HFFc6 (cell line): ENCODE results near the gene TLDC2. TPM values are rescaled to one million over a fixed set of nuclear protein-coding genes. Genes with fewer than 3 reads are reported as not detected.
"Not testable (repeated sequence)": the region's sequence is repeated elsewhere in the genome, so short reads cannot be mapped to it uniquely, and the experiment has no call there.

ENCODE experiments used
- DNase-seq: peaks from one replicate; pipeline ENCODE4 v3.0.0-alpha.2; 2018
- H3K27ac Mint-ChIP-seq: 2 replicates; pipeline ENCODE4 v1.8.0; 2020; ENCODE audit warnings: mild to moderate bottlenecking, mixed read lengths
- H3K27me3 Mint-ChIP-seq: 2 replicates; pipeline ENCODE4 v1.8.0; 2021; ENCODE audit warnings: mild to moderate bottlenecking, moderate library complexity, mixed read lengths; ENCODE audit not compliant: insufficient read depth
- H3K36me3 Mint-ChIP-seq: 2 replicates; pipeline ENCODE4 v1.8.0; 2021; ENCODE audit warnings: low read depth, mixed read lengths
- H3K4me1 Mint-ChIP-seq: 2 replicates; pipeline ENCODE4 v1.8.0; 2020; ENCODE audit warnings: low read depth, mixed read lengths
- H3K4me3 Mint-ChIP-seq: 2 replicates; pipeline ENCODE4 v1.8.0; 2020; ENCODE audit warnings: mild to moderate bottlenecking, moderate library complexity, mixed read lengths
- H3K9me3 Mint-ChIP-seq: 2 replicates; pipeline ENCODE4 v1.8.0; 2020; ENCODE audit warnings: mild to moderate bottlenecking, mixed read lengths
- CTCF ChIP-seq: fragments of 200-600 bp; sonication (generic); IDR thresholded peaks from 2 replicates; pipeline ENCODE4 v1.5.0; 2021; ENCODE audit warnings: antibody characterized with exemption, mild to moderate bottlenecking
- total RNA-seq, 6 experiments: library from RNA; stranded (reverse); fragmentation: NEBNext Ultra II Directional; extraction: Animal tissue kit (Norgen Biotek cat#: 25700); gene quantifications; 2 replicates in 1 of 6; 3 replicates in 5 of 6; pipeline ENCODE4 v1.2.3, GENCODE V29; 2021

Gene TLDC2
- total RNA-seq, 6 experiments from 2014 or later: 0.17 to 0.55 (median 0.39) TPM

- Mint-ChIP-seq H3K4me1 (peaks cover 67% of the 10 kb centered on the region), H3K27me3 (peaks cover 3% of the 10 kb centered on the region), H3K27ac (peak overlapping the region; percentile 80), H3K9me3 (no peaks in the 10 kb centered on the region), H3K4me3 (peak overlapping the region; percentile 56; the same call in 1 of the 2 replicates), H3K36me3 (peaks cover 6% of the 10 kb centered on the region; the same call in 1 of the 2 replicates)
- TF ChIP-seq CTCF: no peak
- no peak for DNase-seq
These were observed 43.1 kb upstream of the TLDC2 start for GRCh38 chr20:36832791-36833190.

- Mint-ChIP-seq H3K36me3 (no peaks in the 10 kb centered on the region; the same call in 1 of the 2 replicates), H3K27me3 (peaks cover 3% of the 10 kb centered on the region), H3K4me1 (peaks cover 66% of the 10 kb centered on the region), H3K9me3 (no peaks in the 10 kb centered on the region), H3K27ac (peak overlapping the region; percentile 80), H3K4me3 (peak overlapping the region; percentile 20; the same call in 1 of the 2 replicates)
- peak; percentile 39 for DNase-seq
- no peak for TF ChIP-seq CTCF
These were observed 42.5 kb upstream of the TLDC2 start for GRCh38 chr20:36833275-36834020.

- no peaks in the 10 kb centered on the region; the same call in 1 of the 2 replicates for H3K36me3 Mint-ChIP-seq
- no peak for TF ChIP-seq CTCF
- peaks cover 66% of the 10 kb centered on the region for H3K4me1 Mint-ChIP-seq
- H3K27ac Mint-ChIP-seq: peak overlapping the region; percentile 80
- peaks cover 3% of the 10 kb centered on the region for H3K27me3 Mint-ChIP-seq
- no peak for DNase-seq
- no peak overlapping the region; the same call in 1 of the 2 replicates for H3K4me3 Mint-ChIP-seq
- H3K9me3 Mint-ChIP-seq: no peaks in the 10 kb centered on the region
These were observed 40.9 kb upstream of the TLDC2 start for GRCh38 chr20:36835025-36835424.

GRCh38 chr20:36835453-36836198 is 40.3 kb upstream of the TLDC2 start:
- TF ChIP-seq CTCF: no peak
- H3K27ac Mint-ChIP-seq: peak overlapping the region; percentile 80
- peaks cover 3% of the 10 kb centered on the region for H3K27me3 Mint-ChIP-seq
- H3K4me3 Mint-ChIP-seq: peak overlapping the region; percentile 76
- H3K9me3 Mint-ChIP-seq: no peaks in the 10 kb centered on the region
- peak; percentile 92 for DNase-seq
- H3K36me3 Mint-ChIP-seq: no peaks in the 10 kb centered on the region; the same call in 1 of the 2 replicates
- peaks cover 60% of the 10 kb centered on the region for H3K4me1 Mint-ChIP-seq

- Mint-ChIP-seq H3K9me3 (no peaks in the 10 kb centered on the region), H3K4me1 (peaks cover 56% of the 10 kb centered on the region), H3K27me3 (peaks cover 4% of the 10 kb centered on the region), H3K4me3 (peak overlapping the region; percentile 51; the same call in 1 of the 2 replicates), H3K27ac (peak overlapping the region; percentile 80), H3K36me3 (no peaks in the 10 kb centered on the region; the same call in 1 of the 2 replicates)
- peak; percentile 74 for TF ChIP-seq CTCF
- peak; percentile 36 for DNase-seq
These were observed 39.2 kb upstream of the TLDC2 start for GRCh38 chr20:36836591-36837269.

GRCh38 chr20:36838376-36838775 is 37.6 kb upstream of the TLDC2 start:
- not testable (repeated sequence) for H3K27ac Mint-ChIP-seq, H3K9me3 Mint-ChIP-seq, H3K36me3 Mint-ChIP-seq, DNase-seq, H3K27me3 Mint-ChIP-seq, H3K4me3 Mint-ChIP-seq
- peaks cover 54% of the 10 kb centered on the region for H3K4me1 Mint-ChIP-seq
